ENCODE results near the gene ELK4. TPM values are rescaled to one million over a fixed set of nuclear protein-coding genes. Genes with fewer than 3 reads are reported as not detected.

ELK4 gene
- total RNA-seq, 1 experiment from 2014 or later, result 31.2 TPM

DNA sequence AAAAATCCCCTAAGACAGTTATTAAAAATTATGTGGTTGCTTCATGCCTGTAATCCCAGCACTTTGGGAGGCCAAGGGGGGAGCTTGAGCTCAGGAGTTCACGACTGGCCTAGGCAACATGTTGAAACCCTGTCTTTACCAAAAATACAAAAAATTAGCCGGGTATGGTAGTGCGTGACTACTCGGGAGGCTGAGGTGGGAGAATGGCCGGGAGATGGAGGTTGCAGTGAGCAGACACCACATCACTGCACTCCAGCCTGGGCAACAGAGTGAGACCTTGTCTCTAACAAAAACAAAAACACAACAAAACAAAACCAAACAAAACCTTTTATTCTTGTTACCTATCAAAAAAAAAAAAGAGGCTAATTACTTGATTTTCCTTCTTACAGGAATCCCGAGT lies 2.1 kb downstream of the ELK4 start:
- Histone ChIP-seq H3K9me3 (ENCODE audit: control insufficient read depth, low read depth, low read length) (no peaks in the 10 kb centered on the region), H2AFZ (ENCODE audit: low read length) (no peak overlapping the region), H2BK15ac (ENCODE audit: low read depth, low read length) (no peak overlapping the region), H3K79me2 (ENCODE audit: insufficient read depth, low read length) (peaks cover 22% of the 10 kb centered on the region; the same call in 1 of the 2 replicates), H3K56ac (ENCODE audit: insufficient read length, low read depth, low read length) (no peak overlapping the region), H3K18ac (ENCODE audit: insufficient read length, low read depth, low read length) (no peak overlapping the region), H2BK12ac (ENCODE audit: insufficient read length, low read depth, low read length) (no peak overlapping the region), H3K27ac (ENCODE audit: insufficient read length, low read depth, low read length) (no peak overlapping the region), H2BK20ac (ENCODE audit: low read depth, low read length, poor library complexity, severe bottlenecking) (no peak overlapping the region), H3K23me2 (ENCODE audit: insufficient read length, low read depth, low read length, poor library complexity, severe bottlenecking) (peaks cover 8% of the 10 kb centered on the region), H2BK5ac (ENCODE audit: insufficient read length, low read length) (no peak overlapping the region), H3K9ac (ENCODE audit: extremely low read depth, insufficient read length, low read length) (no peak overlapping the region), H3K4me1 (ENCODE audit: insufficient read depth, low read length) (no peaks in the 10 kb centered on the region), H4K91ac (ENCODE audit: insufficient read length, low read depth, low read length) (no peak overlapping the region), H3K79me1 (ENCODE audit: insufficient read depth, low read depth, low read length, poor library complexity, severe bottlenecking) (peaks cover 3% of the 10 kb centered on the region), H3K4ac (ENCODE audit: low read depth, low read length) (no peak overlapping the region), H4K5ac (ENCODE audit: insufficient read length, low read depth, low read length) (no peak overlapping the region), H4K20me1 (ENCODE audit: control insufficient read depth, insufficient read depth, insufficient read length) (no peaks in the 10 kb centered on the region), H4K8ac (replicated peaks; ENCODE audit: insufficient read length, low read depth, low read length) (no peak overlapping the region), H2AK5ac (ENCODE audit: insufficient read length, low read length) (no peak overlapping the region), H3K4me2 (ENCODE audit: insufficient read depth, insufficient read length, low read length) (no peak overlapping the region), H3K23ac (ENCODE audit: insufficient read length, low read depth, low read length) (no peak overlapping the region), H3K27me3 (ENCODE audit: insufficient read depth, low read length) (no peaks in the 10 kb centered on the region), H2BK120ac (ENCODE audit: low read depth, low read length, poor library complexity, severe bottlenecking) (no peak overlapping the region), H3T11ph (ENCODE audit: low read length) (no peak overlapping the region), H3K14ac (ENCODE audit: insufficient read depth, low read length) (no peak overlapping the region)
- H3K36me3 Mint-ChIP-seq (ENCODE audit: insufficient read depth in 1 of 3, low read depth in 3 of 3), result peaks cover 1 to 14% (median 4%) of the 10 kb centered on the region in 3 experiments; a peak in 5 of 7 replicates
- no peak for DNase-seq
- 0 out of 7 replicates have a peak overlapping the region, but pooled peaks of 1 of the 3 experiments have one; percentile 63 for H3K27ac Mint-ChIP-seq
- TF ChIP-seq, protein P1, sequence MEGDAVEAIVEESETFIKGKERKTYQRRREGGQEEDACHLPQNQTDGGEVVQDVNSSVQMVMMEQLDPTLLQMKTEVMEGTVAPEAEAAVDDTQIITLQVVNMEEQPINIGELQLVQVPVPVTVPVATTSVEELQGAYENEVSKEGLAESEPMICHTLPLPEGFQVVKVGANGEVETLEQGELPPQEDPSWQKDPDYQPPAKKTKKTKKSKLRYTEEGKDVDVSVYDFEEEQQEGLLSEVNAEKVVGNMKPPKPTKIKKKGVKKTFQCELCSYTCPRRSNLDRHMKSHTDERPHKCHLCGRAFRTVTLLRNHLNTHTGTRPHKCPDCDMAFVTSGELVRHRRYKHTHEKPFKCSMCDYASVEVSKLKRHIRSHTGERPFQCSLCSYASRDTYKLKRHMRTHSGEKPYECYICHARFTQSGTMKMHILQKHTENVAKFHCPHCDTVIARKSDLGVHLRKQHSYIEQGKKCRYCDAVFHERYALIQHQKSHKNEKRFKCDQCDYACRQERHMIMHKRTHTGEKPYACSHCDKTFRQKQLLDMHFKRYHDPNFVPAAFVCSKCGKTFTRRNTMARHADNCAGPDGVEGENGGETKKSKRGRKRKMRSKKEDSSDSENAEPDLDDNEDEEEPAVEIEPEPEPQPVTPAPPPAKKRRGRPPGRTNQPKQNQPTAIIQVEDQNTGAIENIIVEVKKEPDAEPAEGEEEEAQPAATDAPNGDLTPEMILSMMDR (conservative IDR thresholded peaks at IDR 0.05), result no peak
- H3K27me3 Mint-ChIP-seq (ENCODE audit: low read depth), result peaks cover 3% of the 10 kb centered on the region; the same call in 1 of the 2 replicates
- peak overlapping the region; percentile 95 to 97 for H3K4me3 Mint-ChIP-seq
- H3K9me3 Mint-ChIP-seq, result no peaks in the 10 kb centered on the region; a peak in 1 of 5 replicates
- WGBS (ENCODE audit: extremely low coverage, insufficient read length, low lambda C conversion rate), result no CpG with 5 or more reads among the region's 6 CpGs
- peaks cover 18 to 29% of the 10 kb centered on the region in 2 experiments for H3K4me1 Mint-ChIP-seq
